Activated CD4-positive, alpha-beta T cell treated with anti-CD3 and anti-CD28 coated beads, Interleukin-2, amount 50 U/mL, for 24 hours (primary cell): ENCODE results near the gene IFNA17.
"Not testable (repeated sequence)": the region's sequence is repeated elsewhere in the genome, so short reads cannot be mapped to it uniquely, and the experiment has no call there.

ENCODE experiments used
- DNase-seq, 2 donors: peaks; one replicate each; pipeline ENCODE4 v3.0.0-alpha.2; 2020; ENCODE audit warnings: low read depth in 1 of 2, low spot score in 1 of 2

The IFNA17 gene

DNA sequence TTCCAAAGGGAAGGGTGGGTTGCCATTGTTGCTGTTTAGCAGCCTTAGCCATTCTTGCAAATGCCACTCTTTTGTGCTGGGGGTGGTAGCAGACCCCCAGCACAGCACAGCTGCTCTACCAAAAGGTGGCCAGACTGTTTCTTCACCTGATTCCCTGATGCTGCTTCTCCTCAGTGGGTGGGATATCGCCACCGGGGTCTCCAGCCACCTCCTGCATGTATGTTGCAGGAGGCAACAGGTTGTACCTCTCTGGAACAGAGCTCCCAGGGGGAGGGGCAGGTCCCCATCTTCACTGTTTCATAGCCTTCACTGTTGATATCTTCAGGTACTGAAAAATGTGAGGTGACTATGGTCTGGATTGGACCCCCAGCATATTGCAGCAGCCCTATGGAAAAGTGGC, 17.2 kb downstream of the IFNA17 start:
- not testable (repeated sequence) for DNase-seq

DNA sequence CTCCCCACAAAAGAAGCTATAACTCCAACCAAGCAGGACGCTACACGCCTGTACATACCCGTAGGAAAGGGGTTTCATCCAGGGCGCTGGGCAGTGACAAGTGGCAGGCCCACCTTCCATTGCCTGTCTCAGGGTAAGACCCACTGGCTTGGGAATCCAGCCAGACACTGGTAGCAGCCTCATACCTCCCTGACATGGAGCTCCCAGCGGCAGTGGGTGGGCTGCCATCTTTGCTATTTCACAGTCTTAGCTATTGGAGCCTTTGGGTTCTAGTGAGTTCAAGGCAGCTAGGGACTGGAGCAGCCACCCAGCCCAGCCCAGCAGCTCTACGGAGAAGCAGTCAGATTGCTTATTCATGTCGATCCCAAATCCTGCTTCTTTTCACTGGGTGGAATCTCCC, 17.7 kb downstream of the IFNA17 start:
- no peak for DNase-seq

DNA sequence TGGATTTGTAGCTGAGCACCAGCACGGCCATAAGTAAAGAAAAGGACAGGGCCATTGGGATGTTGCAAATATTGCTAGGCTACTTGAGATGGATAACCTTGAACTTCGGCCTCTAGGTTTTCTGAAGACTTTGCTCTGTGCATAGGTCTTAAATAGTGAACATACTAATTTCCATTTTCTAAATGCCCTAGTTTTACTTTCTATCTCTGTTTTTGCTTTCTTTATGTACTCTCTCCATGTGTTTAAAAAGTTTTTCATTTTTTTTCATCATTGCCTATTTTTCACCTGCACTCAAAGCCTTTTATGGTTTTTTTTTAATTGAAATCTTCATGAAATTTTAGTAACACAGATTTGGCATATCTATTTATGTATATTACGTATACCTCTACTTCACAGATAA, 21.0 kb downstream of the IFNA17 start, which contains the start of gene IFNA10:
Gene IFNA10 (minus strand): TSS at position 101 of the 400 bp plus-strand sequence. CDS start 46 bp downstream, at position 55.
- not testable (repeated sequence) for DNase-seq

GRCh38 chr9:21205204-21205603, 22.8 kb downstream of the IFNA17 start:
- DNase-seq: no peak

DNA sequence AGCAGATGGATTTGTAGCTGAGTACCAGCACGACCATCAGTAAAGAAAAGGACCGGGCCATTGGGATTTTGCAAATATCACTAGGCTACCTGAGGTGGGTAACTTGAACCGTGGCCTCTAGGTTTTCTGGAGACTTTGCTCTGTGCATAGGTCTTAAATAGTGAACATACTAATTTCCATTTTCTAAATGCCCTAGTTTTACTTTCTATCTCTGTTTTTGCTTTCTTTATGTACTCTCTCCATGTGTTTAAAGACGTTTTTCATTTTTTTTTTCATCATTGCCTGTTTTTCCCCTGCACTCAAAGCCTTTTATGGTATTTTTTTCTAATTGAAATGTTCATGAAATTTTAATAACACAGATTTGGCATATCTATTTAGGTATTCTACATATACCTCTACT, 25.9 kb downstream of the IFNA17 start, which contains the start of gene IFNA7:
Gene IFNA7 (minus strand): TSS at position 101 of the 400 bp plus-strand sequence. CDS start 40 bp downstream, at position 61.
- DNase-seq: not testable (repeated sequence)

DNA sequence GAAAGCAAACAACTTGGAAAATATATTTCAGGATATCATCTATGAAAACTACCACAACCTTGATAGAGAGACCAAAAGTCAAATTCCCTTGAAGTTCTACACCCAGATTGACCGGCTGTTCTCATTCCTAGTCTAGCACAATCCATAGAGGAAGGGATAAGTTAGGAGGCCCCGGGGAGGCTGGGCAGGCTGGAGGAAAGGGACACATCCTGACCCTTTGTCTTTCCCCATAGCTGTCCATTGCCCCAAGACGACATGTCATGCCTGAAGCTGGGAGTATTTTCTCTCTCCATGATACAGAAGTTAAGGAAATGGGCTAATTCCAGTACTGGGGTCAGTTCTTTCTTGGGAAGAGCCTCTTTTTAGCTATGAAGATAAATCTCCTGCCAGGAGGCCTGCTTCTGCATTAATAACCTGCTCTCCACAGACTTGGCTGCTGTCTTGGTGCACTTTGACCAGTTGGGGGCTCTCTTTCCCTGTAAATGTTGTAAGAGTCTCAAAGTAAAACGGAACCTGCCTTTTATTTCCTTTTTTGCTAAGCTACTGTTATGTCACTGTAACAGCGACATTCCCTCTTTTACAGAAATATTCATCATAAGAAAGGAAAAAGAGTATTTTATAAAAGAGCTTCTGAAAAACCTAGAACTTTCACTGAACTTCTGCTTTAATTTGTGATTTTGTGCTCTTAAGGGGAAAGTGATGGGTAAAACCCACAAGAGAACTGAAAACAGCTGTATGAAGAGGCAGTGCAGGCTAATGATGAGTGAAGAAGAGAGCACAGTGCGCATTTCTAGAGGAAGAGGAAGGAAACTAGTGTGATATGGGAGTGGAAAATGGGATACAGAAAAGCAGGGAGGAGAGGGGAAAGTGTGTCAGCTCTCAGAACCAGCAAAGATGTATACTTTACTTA, 32.9 kb downstream of the IFNA17 start:
- DNase-seq: peak in 1 of 2 donors; percentile 23

DNA sequence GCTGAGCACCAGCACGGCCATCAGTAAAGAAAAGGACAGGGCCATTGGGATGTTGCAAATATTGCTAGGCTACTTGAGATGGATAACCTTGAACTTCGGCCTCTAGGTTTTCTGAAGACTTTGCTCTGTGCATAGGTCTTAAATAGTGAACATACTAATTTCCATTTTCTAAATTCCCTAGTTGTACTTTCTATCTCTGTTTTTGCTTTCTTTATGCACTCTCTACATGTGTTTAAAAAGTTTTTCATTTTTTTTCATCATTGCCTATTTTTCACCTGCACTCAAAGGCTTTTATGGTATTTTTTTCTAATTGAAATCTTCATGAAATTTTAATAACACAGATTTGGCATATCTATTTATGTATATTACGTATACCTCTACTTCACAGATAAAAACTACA, 40.5 kb downstream of the IFNA17 start, which contains the start of gene IFNA4:
Gene IFNA4 (minus strand): TSS at position 101 of the 400 bp plus-strand sequence. CDS start 56 bp downstream, at position 45.
- not testable (repeated sequence) for DNase-seq

- DNase-seq: not testable (repeated sequence)
These were observed 44.9 kb downstream of the IFNA17 start for GRCh38 chr9:21182810-21183736.
